Measurements from ENCODE around the gene SPRYD4. TPM values are rescaled to one million over a fixed set of nuclear protein-coding genes. Genes with fewer than 3 reads are reported as not detected.

SPRYD4 gene
- total and polyA plus RNA-seq, 9 of the 15 experiments (the other 6 are each of a cell fraction or from before 2014, with no cell fraction given), result 1.8 to 4.7 (median 2.8) TPM

GRCh38 chr12:56448860-56449621 is 19.3 kb upstream of the SPRYD4 start, which contains the start of gene TIMELESS (continued):
- TF ChIP-seq MCM7 (IDR thresholded peaks at IDR 0.05), result no peak
- peak; percentile 37; the same call in 1 of the 2 replicates for TF ChIP-seq ZNF766 (CRISPR knock-in tag; conservative IDR thresholded peaks at IDR 0.05)
- no peak for TF ChIP-seq RHOXF2B (CRISPR knock-in tag; conservative IDR thresholded peaks at IDR 0.05)
- no peak for TF ChIP-seq FOS (IDR thresholded peaks at IDR 0.05; ENCODE audit: extremely low read depth, insufficient read length)
- TF ChIP-seq, protein P1, sequence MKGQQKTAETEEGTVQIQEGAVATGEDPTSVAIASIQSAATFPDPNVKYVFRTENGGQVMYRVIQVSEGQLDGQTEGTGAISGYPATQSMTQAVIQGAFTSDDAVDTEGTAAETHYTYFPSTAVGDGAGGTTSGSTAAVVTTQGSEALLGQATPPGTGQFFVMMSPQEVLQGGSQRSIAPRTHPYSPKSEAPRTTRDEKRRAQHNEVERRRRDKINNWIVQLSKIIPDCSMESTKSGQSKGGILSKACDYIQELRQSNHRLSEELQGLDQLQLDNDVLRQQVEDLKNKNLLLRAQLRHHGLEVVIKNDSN (CRISPR knock-in tag; IDR thresholded peaks at IDR 0.05), result peak; percentile 96
- TF ChIP-seq CBFA2T3 (IDR thresholded peaks at IDR 0.05), result peak; percentile 13; the same call in 1 of the 2 replicates
- TF ChIP-seq, protein P2, sequence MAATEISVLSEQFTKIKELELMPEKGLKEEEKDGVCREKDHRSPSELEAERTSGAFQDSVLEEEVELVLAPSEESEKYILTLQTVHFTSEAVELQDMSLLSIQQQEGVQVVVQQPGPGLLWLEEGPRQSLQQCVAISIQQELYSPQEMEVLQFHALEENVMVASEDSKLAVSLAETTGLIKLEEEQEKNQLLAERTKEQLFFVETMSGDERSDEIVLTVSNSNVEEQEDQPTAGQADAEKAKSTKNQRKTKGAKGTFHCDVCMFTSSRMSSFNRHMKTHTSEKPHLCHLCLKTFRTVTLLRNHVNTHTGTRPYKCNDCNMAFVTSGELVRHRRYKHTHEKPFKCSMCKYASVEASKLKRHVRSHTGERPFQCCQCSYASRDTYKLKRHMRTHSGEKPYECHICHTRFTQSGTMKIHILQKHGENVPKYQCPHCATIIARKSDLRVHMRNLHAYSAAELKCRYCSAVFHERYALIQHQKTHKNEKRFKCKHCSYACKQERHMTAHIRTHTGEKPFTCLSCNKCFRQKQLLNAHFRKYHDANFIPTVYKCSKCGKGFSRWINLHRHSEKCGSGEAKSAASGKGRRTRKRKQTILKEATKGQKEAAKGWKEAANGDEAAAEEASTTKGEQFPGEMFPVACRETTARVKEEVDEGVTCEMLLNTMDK (IDR thresholded peaks at IDR 0.05; ENCODE audit: borderline replicate concordance, insufficient read depth, low read depth, low read length, poor library complexity, severe bottlenecking), result peak; percentile 6
- TF ChIP-seq, protein P3, sequence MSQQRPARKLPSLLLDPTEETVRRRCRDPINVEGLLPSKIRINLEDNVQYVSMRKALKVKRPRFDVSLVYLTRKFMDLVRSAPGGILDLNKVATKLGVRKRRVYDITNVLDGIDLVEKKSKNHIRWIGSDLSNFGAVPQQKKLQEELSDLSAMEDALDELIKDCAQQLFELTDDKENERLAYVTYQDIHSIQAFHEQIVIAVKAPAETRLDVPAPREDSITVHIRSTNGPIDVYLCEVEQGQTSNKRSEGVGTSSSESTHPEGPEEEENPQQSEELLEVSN (IDR thresholded peaks at IDR 0.05; ENCODE audit: borderline replicate concordance in 1 of 2, extremely low read depth in 1 of 2, insufficient read depth in 1 of 2, insufficient read length in 1 of 2, low read depth in 1 of 2, low read length in 1 of 2, poor library complexity in 1 of 2, severe bottlenecking in 1 of 2), result peak; percentile 97 to 98
- peak in 1 of 2 experiments; percentile 10; a peak in 1 of 4 replicates for TF ChIP-seq NONO (IDR thresholded peaks at IDR 0.05; ENCODE audit: low read depth in 2 of 2, low read length in 1 of 2)
- TF ChIP-seq ZNF589 (CRISPR knock-in tag; IDR thresholded peaks at IDR 0.05; ENCODE audit: low read depth), result 0 out of 2 replicates have a peak, but pooled peaks have one; percentile 4
- TF ChIP-seq SMAD1 (IDR thresholded peaks at IDR 0.05; ENCODE audit: low read depth, low read length, partially characterized antibody), result no peak
- peak; percentile 61; the same call in 1 of the 2 replicates for TF ChIP-seq HINFP (tag; conservative IDR thresholded peaks at IDR 0.05; ENCODE audit: low read depth)
- TF ChIP-seq, protein P4, sequence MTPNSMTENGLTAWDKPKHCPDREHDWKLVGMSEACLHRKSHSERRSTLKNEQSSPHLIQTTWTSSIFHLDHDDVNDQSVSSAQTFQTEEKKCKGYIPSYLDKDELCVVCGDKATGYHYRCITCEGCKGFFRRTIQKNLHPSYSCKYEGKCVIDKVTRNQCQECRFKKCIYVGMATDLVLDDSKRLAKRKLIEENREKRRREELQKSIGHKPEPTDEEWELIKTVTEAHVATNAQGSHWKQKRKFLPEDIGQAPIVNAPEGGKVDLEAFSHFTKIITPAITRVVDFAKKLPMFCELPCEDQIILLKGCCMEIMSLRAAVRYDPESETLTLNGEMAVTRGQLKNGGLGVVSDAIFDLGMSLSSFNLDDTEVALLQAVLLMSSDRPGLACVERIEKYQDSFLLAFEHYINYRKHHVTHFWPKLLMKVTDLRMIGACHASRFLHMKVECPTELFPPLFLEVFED (CRISPR knock-in tag; conservative IDR thresholded peaks at IDR 0.05), result no peak
- TF ChIP-seq ZNF134 (CRISPR knock-in tag; conservative IDR thresholded peaks at IDR 0.05), result no peak
- TF ChIP-seq EWSR1 (IDR thresholded peaks at IDR 0.05; ENCODE audit: borderline replicate concordance, low read depth, partially characterized antibody), result no peak
- no peak for TF ChIP-seq PTRF (tag; IDR thresholded peaks at IDR 0.05)
- no peak for TF ChIP-seq ZNF408 (CRISPR knock-in tag; IDR thresholded peaks at IDR 0.05; ENCODE audit: low read depth)
- TF ChIP-seq TBP (optimal IDR thresholded peaks at IDR 0.05; ENCODE audit: low read depth, low read length), result peak; percentile 64
- TF ChIP-seq CEBPG (CRISPR knock-in tag; IDR thresholded peaks at IDR 0.05), result peak; percentile 23; the same call in 1 of the 2 replicates
- TF ChIP-seq CEBPG (tag; conservative IDR thresholded peaks at IDR 0.05 in 1 of 2, IDR thresholded peaks at IDR 0.05 in 1 of 2), result no peak

All from K562 (cell line).